ENCODE results near the gene IL1RN. TPM values are rescaled to one million over a fixed set of nuclear protein-coding genes. Genes with fewer than 3 reads are reported as not detected.

The IL1RN gene
- total RNA-seq, 1 donor: 1.1 TPM

DNA sequence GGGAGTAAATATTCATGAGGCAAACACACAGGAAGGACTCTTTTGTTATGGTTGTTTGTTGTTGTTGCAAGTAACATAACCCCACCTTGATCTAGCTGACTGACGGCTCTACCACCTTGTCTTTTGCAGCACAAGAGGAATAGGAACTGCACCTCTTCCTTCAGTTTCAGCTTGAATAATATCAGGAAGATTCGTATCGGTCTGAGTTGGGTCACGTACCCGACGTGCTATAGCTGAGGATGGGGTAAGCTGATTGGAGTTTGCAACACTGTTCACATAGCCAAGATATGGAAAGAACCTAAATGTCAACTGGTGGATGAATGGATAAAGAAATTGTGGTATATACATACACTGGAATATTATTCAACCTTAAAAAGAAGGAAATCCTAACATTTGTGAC lies 14.5 kb upstream of the IL1RN start:
- H3K4me3 ChIP-seq (ENCODE audit: low read depth, low read length): no peak overlapping the region
- DNase-seq (ENCODE audit: low read depth): no peak
- TF ChIP-seq CTCF (IDR thresholded peaks at IDR 0.05; ENCODE audit: insufficient read depth, low read length): no peak

GRCh38 chr2:113113807-113114206 lies 13.6 kb upstream of the IL1RN start:
- H3K4me3 ChIP-seq (ENCODE audit: low read depth, low read length): no peak overlapping the region
- TF ChIP-seq CTCF (IDR thresholded peaks at IDR 0.05; ENCODE audit: insufficient read depth, low read length): no peak
- no peak for DNase-seq (ENCODE audit: low read depth)

DNA sequence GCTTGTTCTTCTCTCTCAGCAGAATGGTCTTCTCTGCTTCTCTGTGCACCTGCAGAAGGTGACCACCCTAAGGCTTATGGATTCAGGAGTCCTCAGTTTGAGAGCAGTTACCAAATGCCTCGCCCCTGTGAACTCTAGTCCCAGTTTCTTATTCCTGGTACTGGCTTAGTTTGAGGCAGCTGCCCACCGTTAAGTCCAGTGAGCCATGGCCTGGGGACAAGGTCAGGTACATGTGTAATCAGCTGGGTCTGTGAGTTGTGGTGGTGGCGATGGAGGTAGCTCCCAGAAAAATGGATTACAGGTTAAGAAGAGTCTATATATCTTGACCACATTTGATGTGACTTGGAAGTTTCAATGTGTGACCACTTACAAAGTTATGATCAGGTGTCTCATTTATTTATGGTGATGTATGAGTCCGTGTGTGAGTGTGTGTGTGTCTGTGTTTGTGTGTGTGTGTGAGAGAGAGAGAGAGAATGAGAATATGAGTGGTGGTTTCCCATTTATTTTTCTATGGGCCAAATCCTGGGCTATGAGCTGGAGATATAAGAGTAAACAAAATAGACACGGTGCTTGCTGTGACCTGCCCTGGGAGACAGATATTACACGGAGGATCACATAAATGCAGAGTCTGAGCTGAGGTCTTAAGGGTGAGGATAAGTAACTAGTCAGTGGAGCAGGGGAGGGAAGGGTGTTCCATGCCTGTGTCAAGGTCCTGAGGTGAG lies 13.0 kb upstream of the IL1RN start:
- H3K4me3 ChIP-seq (ENCODE audit: low read depth, low read length): no peak overlapping the region
- no peak for TF ChIP-seq CTCF (IDR thresholded peaks at IDR 0.05; ENCODE audit: insufficient read depth, low read length)
- DNase-seq (ENCODE audit: low read depth): no peak

DNA sequence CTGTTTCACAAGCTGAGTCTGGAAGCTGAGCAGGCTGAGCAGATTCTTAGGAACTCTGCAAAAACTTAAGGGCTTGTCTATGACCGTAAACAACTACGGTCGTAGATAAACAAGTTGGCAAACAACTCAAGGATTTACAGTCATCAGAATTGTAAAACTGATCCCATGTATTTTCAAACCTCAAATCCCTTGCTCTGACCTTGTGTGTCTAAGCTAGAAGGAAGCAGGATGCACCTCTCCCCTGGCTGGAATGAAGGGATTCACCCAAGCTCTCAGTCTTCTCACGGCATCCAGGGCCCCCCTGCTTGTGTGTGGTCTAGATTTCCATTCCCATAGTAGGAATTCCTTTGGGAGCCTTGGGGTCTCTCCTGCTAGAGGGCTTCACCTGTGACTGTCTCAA lies 12.4 kb upstream of the IL1RN start:
- no peak for DNase-seq (ENCODE audit: low read depth)
- H3K4me3 ChIP-seq (ENCODE audit: low read depth, low read length): no peak overlapping the region
- no peak for TF ChIP-seq CTCF (IDR thresholded peaks at IDR 0.05; ENCODE audit: insufficient read depth, low read length)

DNA sequence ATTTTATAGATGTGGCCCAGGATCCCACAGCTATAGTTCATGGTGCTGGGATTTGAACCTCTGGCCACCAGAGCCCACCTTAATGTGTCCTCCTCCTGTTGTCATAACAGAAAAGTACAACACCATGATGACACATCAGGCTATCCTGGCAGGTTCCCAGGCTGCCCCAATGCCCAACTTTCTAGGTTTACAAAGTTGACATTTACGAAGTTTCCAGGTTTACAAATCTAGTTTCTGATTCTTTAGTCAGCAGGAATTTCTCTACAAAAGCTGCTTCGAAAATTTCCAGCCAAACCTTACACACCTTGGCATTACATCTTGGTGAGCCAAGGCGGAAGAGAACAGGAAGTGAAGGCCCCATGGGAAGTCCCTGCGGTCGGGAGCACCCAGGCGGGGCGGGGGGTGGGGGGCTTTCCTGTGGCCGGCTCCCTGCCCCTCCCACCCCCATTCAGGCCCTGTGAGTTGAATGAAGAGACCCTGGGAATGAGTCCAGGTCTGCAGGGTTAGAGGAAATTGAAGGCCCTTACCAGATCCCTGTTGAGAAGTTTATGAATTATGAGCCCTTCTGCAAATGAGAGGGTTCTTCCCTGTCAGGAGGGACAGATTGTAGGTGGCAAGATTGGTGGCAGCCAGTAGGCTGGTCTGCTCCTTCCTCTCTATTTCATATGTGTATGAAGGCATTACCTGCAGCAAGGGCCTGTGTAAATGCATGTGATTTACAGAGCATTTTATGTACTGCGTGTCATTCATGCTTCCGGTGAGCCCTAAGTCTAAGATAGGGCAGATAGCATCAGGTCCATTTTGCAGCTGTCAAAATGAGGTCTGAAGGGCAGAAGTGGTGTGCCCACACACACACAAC lies 11.1 kb upstream of the IL1RN start:
- peak; percentile 29 for DNase-seq (ENCODE audit: low read depth)
- no peak overlapping the region for H3K4me3 ChIP-seq (ENCODE audit: low read depth, low read length)

More for the DNA sequence above, 11.1 kb upstream of the IL1RN start:
- no peak for TF ChIP-seq CTCF (IDR thresholded peaks at IDR 0.05; ENCODE audit: insufficient read depth, low read length)
